ENCODE results near the gene TRIO.

TRIO gene

GRCh38 chr5:14247054-14247386 is 103.9 kb downstream of the TRIO start:
- DNase-seq, result no peak
- intact Hi-C loops (cut with DNase I), result no loop called here

GRCh38 chr5:14249258-14250082 is 106.3 kb downstream of the TRIO start:
- DNase-seq, result no peak
- intact Hi-C loops (cut with DNase I), result no loop called here

GRCh38 chr5:14250084-14250695 is 107.0 kb downstream of the TRIO start:
- intact Hi-C loops (cut with DNase I), result no loop called here
- peak; percentile 73 to 97 (median 88) for DNase-seq

- intact Hi-C loops (cut with DNase I), result no loop called here
- DNase-seq, result no peak
Measured at GRCh38 chr5:14250748-14251701, 107.9 kb downstream of the TRIO start.

DNA sequence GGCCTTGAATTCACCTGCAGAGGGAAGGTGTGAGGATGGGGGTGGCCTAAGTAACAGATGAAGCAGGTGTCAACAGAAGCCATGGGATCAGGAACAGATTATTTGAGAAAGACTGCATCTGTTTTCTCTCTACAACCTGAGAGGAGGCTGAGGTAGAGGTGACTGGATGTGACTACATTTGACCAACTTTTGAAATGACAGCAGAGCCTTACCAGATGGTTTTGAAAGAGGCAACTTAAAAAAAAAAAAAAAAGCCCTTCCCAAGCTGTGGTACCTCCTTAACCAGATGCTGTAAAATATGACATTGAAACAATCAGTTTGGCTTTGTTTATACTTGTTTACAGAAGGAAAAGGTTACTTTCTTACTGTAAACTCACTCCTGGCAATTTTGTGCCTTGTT is 108.6 kb downstream of the TRIO start:
- intact Hi-C loops (cut with DNase I), result no loop called here
- DNase-seq, result no peak

DNA sequence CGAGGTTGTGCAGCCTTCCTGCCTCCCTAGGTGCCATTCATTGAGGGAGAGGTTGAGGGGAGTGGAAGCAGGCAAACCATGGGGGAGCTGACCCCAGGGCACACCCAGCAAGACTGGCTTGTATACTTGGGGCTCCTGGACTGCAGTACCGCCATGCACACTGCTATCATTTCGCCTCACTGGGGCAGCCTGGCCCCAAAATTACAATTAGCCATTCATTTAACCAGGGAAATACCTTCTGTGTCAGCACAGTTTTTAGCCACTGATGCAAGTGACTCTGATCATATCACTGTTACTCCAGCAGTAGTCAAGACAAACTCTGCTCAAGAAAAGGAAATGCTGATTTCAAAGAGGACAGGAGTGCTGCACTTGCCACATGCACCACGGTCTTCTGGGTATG is 109.7 kb downstream of the TRIO start:
- DNase-seq, result no peak
- intact Hi-C loops (cut with DNase I), result no loop called here

GRCh38 chr5:14254686-14255085 is 111.5 kb downstream of the TRIO start:
- intact Hi-C loops (cut with DNase I), result no loop called here
- DNase-seq, result no peak

DNA sequence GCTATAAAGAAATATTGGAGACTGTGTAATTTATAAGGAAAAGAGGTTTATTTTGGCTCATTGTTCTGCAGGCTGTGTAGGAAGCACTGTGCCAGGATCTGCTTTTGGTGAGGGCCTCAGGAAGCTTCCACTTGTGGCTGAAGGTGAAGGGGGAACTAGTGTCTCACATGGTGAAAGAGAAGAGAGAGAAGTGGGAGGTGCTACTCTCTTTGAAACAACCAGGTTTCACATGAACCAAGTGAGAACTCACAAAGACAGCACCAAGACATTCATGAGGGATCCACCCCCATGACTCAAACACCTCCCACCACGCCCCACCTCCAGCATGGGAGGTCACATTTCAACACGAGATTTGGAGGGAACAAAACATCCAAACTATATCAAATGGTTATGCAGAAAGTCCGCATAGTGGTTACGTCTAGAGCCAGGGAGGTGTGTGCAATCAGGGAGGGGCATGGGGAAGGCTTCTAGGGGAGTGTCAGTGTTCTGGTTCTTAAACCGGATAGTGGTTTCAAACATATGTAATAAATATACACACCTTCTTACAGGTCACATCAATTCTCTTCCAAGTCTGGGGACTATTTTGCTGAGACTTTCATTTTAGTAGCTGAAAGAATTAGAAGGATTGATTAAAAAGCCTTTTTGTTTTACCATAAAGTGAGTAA is 113.0 kb downstream of the TRIO start:
- intact Hi-C loops (cut with DNase I), result no loop called here
- DNase-seq, result no peak

DNA sequence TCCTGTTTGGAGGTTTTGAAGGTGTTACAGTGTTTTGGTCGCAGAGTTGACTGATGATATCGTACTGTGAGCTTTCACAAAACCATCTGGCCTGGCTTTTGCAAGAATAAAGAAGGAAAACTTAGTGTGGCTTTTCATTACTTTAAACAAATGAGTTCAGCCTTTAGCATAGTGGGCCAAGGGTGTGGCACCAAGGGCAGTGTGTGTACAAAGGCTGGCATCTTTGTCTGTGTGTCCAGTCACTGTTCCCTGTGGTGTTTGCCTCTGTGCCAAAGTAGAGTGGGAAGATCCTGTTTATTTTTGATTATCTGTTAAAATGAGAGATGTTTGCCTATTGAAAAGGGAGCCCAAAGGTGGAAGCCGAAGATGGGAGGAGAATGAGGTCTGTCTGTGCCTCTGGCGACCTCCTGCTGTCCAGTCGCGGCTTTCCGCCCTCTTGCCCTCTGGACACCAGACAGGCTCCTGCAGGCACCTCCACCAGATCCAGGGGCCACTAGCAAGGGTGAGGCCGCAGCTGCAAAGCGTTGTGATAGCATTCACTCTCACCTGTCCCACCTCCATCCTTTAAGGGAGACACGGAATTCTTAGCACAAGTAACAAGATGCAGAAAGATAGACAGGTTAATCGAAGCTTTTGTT is 113.7 kb downstream of the TRIO start:
- no peak for DNase-seq
- intact Hi-C loops (cut with DNase I), result no loop called here

GRCh38 chr5:14257995-14258403 is 114.9 kb downstream of the TRIO start:
- intact Hi-C loops (cut with DNase I), result no loop called here
- no peak for DNase-seq

DNA sequence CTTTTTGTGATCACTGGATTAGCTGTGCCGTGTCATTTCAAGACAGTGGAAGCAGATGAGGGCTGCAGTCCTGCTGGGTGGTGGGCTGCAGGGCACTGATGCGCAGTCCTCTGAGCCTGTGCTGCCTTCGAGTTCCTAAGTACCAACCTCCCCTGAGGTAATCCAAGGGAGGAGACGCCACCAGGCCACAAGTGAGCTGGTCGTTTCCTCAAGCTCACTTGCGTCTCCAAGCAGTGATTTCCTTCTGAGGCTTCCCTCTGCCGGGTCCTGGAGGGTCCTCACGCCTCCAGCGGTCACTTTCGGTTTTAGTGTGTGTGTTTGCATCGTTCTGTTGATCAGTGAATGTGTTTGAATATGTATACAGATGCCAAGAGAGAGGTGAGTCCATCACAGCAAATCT is 115.7 kb downstream of the TRIO start:
- DNase-seq, result no peak
- intact Hi-C loops (cut with DNase I), result no loop called here

DNA sequence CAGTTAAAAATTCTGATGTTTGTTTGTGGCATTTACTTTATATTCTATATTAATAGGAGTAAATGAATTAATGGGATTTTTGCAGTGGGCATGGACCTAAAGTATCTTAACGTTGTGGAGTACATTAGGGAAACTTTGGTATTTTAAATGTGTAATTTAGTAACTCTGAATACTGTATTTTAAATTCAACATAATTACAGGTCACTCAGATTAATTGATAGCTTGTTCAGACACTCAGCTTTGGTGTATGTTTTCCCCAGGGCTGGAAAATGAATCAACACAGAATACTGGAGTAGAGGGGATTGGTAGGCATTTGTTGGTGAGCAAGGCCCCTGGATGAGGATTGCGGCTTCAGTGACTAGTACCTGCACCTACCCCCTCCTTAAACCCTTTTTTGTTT is 117.5 kb downstream of the TRIO start:
- no peak for DNase-seq
- intact Hi-C loops (cut with DNase I), result loop anchor here (10.0 kb wide), 1 partner anchor 256 kb away; no protein-coding TSS in a partner anchor

DNA sequence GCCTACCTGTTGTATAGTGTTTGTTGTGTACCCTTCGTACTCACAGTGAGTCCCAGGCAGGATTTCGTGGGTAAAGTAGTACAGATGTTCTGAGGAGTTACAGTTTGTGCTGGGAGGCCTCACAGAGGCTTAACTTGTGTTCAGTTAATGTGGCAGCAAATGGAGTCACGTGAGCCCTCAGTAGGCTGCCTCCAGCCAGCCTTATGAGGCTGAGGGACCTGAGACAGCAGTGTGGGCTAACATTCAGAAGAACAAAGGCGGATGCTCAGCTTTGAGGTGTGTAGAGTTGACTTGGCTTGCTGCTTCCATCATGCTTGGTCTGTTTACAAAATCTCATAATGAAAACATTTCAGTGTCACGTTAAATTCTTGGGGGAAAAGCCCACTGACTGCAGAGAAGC is 118.1 kb downstream of the TRIO start:
- no peak for DNase-seq
- intact Hi-C loops (cut with DNase I), result loop anchor here (10.0 kb wide), 1 partner anchor 256 kb away; no protein-coding TSS in a partner anchor

DNA sequence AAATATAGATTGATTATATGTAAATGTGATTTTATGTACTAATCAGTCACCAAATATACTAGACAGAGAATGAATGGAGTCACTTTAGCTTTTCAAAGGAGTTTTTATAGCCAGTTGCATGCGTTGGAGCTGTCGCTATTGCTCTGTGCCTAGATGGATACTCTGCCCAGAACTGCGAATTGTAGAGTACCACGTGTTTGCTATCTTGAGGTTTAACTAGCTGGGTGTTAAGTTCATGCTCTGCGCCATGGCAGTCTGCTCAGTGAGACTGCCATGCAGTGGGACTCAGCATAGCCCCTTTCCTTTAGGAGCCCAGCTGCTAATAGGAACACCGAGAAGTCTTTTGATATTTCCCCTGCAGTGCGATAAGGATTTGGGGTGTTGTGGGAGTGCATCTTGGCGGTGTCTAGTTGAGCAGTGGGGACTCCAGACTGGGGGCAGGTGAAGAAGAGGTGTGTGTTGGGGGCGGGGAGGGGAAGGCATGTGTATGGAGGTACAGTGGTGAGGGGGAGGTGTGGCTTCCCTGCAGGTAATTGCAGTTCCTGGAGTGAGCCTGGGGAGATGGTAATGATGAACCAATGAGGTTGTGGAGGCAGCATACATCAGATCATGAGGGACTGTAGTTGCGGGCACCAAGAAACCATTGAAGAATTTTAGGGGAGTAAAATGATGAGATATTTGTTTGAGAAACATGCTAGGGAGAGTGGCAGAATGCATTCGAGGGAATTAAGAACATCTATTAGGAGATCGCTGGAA is 118.9 kb downstream of the TRIO start:
- intact Hi-C loops (cut with DNase I), result loop anchor here (10.0 kb wide), 1 partner anchor 257 kb away; no protein-coding TSS in a partner anchor
- DNase-seq, result no peak

- intact Hi-C loops (cut with DNase I), result loop anchor here (10.0 kb wide), 1 partner anchor 258 kb away; no protein-coding TSS in a partner anchor
- no peak for DNase-seq
Measured at GRCh38 chr5:14263113-14263512, 120.0 kb downstream of the TRIO start.

- intact Hi-C loops (cut with DNase I), result loop anchor here (10.0 kb wide), 1 partner anchor 259 kb away; no protein-coding TSS in a partner anchor
- no peak for DNase-seq
Measured at GRCh38 chr5:14263699-14264098, 120.6 kb downstream of the TRIO start.

- peak; percentile 82 to 96 (median 92) for DNase-seq
- intact Hi-C loops (cut with DNase I), result loop anchor here (5.0 to 10.0 kb wide), 2 partner anchors 117 to 260 kb away; no protein-coding TSS in a partner anchor
Measured at GRCh38 chr5:14264605-14265316, 121.6 kb downstream of the TRIO start.
